Measurements from ENCODE around the gene DIP2C.

DNA sequence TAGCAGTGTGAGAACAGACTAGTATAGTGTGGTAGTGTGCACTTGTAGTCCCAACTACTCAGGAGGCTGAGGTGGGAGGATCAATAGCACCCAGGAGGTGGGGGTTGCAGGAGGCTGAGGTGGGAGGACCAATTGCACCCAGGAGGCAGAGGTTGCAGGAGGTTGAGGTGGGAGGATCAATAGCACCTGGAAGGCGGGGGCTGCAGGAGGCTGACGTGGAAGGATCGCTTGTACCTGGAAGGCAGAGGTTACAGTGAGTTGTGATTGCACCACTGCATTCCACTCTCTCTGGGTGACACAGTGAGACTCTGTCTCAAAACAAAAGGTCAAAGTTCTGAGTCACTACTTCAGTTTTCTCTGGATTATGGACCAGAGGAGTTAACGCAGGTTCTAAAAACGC, 22.6 kb upstream of the DIP2C start:
- TF ChIP-seq TARDBP (IDR thresholded peaks at IDR 0.05), result no peak
- TF ChIP-seq NFRKB (IDR thresholded peaks at IDR 0.05), result no peak
- no peak for TF ChIP-seq SUZ12 (IDR thresholded peaks at IDR 0.05)
- no peak for TF ChIP-seq SP1 (IDR thresholded peaks at IDR 0.05)
- TF ChIP-seq ELF4 (IDR thresholded peaks at IDR 0.05), result no peak
- TF ChIP-seq FOXM1 (IDR thresholded peaks at IDR 0.05; ENCODE audit: borderline replicate concordance), result no peak
- TF ChIP-seq FOXK2 (IDR thresholded peaks at IDR 0.05), result no peak
- no peak for TF ChIP-seq FOXA1 (IDR thresholded peaks at IDR 0.05)

All from HEK293T (cell line).